ENCODE measurements around the gene ADAM22.

DNA sequence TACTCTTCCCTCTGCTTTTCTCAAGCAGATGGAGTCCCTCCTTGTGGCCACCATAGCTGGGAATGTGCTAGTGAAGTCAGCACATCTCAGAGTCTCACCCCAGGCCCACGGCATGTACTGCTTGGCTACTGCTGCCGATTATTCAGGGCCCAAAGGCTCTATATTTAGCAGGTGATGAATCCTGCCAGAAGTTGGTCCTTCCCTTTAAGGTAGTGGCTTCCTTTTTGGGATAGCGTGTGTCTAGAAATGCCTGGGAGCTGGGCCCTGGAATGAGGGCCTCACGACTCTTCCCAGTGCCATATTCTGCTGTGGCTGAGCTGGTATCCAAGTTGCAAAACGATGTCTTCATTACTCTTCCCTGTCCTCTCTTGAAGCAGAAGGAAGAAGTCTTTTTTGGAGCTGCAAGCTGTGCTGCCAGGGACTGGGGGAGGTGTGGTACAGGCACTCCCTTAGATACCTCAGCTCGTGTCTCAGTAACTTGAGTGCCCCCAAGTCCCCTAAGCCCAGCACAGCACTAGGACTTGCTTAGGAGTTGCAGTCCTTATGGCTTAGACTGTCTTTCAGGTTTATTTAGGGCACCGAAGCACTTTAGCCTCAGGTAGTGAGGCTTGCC is 100.1 kb downstream of the ADAM22 start:
- TF ChIP-seq TAF1 (IDR thresholded peaks at IDR 0.05; ENCODE audit: borderline replicate concordance, low read depth, low read length) (no peak), POLR2A (IDR thresholded peaks at IDR 0.05; ENCODE audit: low read depth, low read length) (no peak), POLR2AphosphoS5 (IDR thresholded peaks at IDR 0.05; ENCODE audit: low read depth, low read length) (no peak)
